Measurements from ENCODE around the gene GSE1. TPM values are rescaled to one million over a fixed set of nuclear protein-coding genes. Genes with fewer than 3 reads are reported as not detected.

Gene GSE1
- total RNA-seq, 1 experiment from 2014 or later = 124 TPM

DNA sequence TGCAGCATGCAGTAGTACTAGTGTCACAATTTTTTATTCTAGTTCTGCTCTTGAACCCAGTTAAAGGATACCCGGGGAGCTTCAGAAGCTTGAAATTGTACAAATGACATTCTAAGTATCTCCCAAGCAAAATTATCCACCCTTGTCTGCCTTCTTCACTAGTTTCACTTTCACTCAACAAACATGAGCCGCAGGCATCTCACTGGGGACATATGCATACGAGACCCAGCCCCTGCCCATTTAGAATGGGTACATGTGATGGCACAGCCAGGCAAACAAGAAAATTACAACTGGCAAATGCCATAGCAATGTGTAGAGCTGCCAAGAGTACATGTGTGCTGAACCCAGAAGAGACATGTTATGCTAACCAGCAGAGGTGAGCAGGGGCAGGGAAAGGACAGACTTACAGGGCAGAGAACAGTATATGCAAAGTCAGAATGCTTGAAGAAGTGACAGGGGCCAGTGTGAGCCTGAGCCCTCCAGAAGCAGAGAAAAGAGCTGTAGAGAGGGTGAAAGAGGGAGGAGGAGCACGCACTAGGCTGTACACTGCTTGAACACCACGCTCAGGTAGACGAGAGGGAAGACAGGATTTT, 67.3 kb downstream of the GSE1 start:
- DNase-seq (ENCODE audit: low spot score) = no peak
- ChIA-PET CTCF (no interaction called here), POLR2A (no interaction called here)
- TF ChIP-seq, protein P1, sequence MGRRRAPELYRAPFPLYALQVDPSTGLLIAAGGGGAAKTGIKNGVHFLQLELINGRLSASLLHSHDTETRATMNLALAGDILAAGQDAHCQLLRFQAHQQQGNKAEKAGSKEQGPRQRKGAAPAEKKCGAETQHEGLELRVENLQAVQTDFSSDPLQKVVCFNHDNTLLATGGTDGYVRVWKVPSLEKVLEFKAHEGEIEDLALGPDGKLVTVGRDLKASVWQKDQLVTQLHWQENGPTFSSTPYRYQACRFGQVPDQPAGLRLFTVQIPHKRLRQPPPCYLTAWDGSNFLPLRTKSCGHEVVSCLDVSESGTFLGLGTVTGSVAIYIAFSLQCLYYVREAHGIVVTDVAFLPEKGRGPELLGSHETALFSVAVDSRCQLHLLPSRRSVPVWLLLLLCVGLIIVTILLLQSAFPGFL (CRISPR knock-in tag; IDR thresholded peaks at IDR 0.05; ENCODE audit: borderline replicate concordance) = no peak
- H3K9me3 Mint-ChIP-seq = no peaks in the 10 kb centered on the region
- H3K4me3 Mint-ChIP-seq = no peak overlapping the region
- H3K27me3 Mint-ChIP-seq (ENCODE audit: low read depth) = no peaks in the 10 kb centered on the region
- H3K27ac Mint-ChIP-seq = no peak overlapping the region
- peaks cover 38% of the 10 kb centered on the region for H3K36me3 Mint-ChIP-seq
- no peak for ATAC-seq
- peaks cover 2% of the 10 kb centered on the region; the same call in 1 of the 2 replicates for H3K4me1 Mint-ChIP-seq

DNA sequence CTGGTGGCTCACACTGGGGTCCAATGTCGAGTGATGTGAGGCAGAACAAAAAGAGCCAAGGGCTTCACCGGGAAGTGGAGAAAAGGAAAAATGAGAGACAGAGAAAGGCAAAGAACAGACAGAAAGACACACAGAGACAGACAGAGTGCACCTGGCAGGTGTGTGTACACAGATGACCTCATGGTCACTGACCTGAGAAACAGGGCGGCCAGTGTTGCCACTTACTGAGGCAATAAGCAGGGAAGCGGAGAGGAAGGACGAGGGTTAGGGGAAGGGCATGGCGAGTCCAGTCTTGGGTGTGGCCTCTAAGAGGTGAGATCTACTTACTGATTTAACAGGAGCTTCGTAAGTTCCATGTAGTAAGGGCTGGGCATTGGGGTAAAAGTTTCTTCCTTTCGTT, 68.1 kb downstream of the GSE1 start:
- CTCF ChIA-PET = interaction anchor here (0.6 kb wide), 1 partner anchor 25 kb away, joined by 3 read pairs; no protein-coding TSS in a partner anchor

DNA sequence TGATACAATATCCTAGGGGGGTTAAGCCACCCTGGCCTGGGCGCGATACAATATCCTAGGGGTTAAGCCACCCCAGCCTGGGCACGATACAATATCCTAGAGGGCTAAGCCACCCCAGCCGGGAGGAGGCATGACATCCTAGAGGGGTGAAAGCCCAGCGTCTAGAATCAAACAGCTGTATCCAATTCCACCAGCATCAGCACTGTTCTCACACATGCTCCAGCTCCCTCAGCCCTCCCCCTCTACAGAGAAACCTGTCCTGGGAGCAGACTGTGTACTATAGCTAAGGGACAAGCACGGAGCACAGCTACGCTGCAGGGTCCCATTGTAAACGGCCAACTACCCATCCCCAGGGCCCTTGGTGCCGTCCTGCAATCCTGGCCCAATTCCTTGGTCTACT, 69.4 kb downstream of the GSE1 start:
- H3K27ac Mint-ChIP-seq = no peak overlapping the region
- TF ChIP-seq, protein P2, sequence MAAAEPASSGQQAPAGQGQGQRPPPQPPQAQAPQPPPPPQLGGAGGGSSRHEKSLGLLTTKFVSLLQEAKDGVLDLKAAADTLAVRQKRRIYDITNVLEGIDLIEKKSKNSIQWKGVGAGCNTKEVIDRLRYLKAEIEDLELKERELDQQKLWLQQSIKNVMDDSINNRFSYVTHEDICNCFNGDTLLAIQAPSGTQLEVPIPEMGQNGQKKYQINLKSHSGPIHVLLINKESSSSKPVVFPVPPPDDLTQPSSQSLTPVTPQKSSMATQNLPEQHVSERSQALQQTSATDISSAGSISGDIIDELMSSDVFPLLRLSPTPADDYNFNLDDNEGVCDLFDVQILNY (CRISPR knock-in tag; IDR thresholded peaks at IDR 0.05) = no peak
- TF ChIP-seq, protein P3, sequence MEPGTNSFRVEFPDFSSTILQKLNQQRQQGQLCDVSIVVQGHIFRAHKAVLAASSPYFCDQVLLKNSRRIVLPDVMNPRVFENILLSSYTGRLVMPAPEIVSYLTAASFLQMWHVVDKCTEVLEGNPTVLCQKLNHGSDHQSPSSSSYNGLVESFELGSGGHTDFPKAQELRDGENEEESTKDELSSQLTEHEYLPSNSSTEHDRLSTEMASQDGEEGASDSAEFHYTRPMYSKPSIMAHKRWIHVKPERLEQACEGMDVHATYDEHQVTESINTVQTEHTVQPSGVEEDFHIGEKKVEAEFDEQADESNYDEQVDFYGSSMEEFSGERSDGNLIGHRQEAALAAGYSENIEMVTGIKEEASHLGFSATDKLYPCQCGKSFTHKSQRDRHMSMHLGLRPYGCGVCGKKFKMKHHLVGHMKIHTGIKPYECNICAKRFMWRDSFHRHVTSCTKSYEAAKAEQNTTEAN (CRISPR knock-in tag; IDR thresholded peaks at IDR 0.05) = no peak
- TF ChIP-seq, protein P4, sequence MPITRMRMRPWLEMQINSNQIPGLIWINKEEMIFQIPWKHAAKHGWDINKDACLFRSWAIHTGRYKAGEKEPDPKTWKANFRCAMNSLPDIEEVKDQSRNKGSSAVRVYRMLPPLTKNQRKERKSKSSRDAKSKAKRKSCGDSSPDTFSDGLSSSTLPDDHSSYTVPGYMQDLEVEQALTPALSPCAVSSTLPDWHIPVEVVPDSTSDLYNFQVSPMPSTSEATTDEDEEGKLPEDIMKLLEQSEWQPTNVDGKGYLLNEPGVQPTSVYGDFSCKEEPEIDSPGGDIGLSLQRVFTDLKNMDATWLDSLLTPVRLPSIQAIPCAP (CRISPR knock-in tag; IDR thresholded peaks at IDR 0.05) = no peak
- TF ChIP-seq, protein P5, sequence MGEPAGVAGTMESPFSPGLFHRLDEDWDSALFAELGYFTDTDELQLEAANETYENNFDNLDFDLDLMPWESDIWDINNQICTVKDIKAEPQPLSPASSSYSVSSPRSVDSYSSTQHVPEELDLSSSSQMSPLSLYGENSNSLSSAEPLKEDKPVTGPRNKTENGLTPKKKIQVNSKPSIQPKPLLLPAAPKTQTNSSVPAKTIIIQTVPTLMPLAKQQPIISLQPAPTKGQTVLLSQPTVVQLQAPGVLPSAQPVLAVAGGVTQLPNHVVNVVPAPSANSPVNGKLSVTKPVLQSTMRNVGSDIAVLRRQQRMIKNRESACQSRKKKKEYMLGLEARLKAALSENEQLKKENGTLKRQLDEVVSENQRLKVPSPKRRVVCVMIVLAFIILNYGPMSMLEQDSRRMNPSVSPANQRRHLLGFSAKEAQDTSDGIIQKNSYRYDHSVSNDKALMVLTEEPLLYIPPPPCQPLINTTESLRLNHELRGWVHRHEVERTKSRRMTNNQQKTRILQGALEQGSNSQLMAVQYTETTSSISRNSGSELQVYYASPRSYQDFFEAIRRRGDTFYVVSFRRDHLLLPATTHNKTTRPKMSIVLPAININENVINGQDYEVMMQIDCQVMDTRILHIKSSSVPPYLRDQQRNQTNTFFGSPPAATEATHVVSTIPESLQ (CRISPR knock-in tag; IDR thresholded peaks at IDR 0.05) = no peak

More for the DNA sequence above, 68.1 kb downstream of the GSE1 start:
- no peak overlapping the region for H3K4me3 Mint-ChIP-seq
- no peak for DNase-seq (ENCODE audit: low spot score)
- POLR2A ChIA-PET = no interaction called here
- H3K4me1 Mint-ChIP-seq = peaks cover 2% of the 10 kb centered on the region; the same call in 1 of the 2 replicates
- no peak for ATAC-seq
- no peaks in the 10 kb centered on the region for H3K27me3 Mint-ChIP-seq (ENCODE audit: low read depth)
- no peaks in the 10 kb centered on the region for H3K9me3 Mint-ChIP-seq
- peaks cover 35% of the 10 kb centered on the region for H3K36me3 Mint-ChIP-seq
- H3K27ac Mint-ChIP-seq = no peak overlapping the region
- TF ChIP-seq IRF2 (CRISPR knock-in tag; IDR thresholded peaks at IDR 0.05; ENCODE audit: borderline replicate concordance, low read depth) (no peak), RELA (CRISPR knock-in tag; IDR thresholded peaks at IDR 0.05; ENCODE audit: borderline replicate concordance) (no peak), TEAD4 (CRISPR knock-in tag; IDR thresholded peaks at IDR 0.05) (no peak), TCF7 (CRISPR knock-in tag; IDR thresholded peaks at IDR 0.05; ENCODE audit: low read depth) (no peak), ZNF138 (CRISPR knock-in tag; conservative IDR thresholded peaks at IDR 0.05) (no peak), ZNF416 (CRISPR knock-in tag; IDR thresholded peaks at IDR 0.05) (no peak), SOX15 (CRISPR knock-in tag; IDR thresholded peaks at IDR 0.05) (no peak), PRRX2 (CRISPR knock-in tag; IDR thresholded peaks at IDR 0.05) (no peak), NR2C2 (CRISPR knock-in tag; IDR thresholded peaks at IDR 0.05) (no peak), ZNF219 (CRISPR knock-in tag; IDR thresholded peaks at IDR 0.05; ENCODE audit: borderline replicate concordance) (no peak), EMX1 (CRISPR knock-in tag; IDR thresholded peaks at IDR 0.05) (no peak)
- TF ChIP-seq, protein P6, sequence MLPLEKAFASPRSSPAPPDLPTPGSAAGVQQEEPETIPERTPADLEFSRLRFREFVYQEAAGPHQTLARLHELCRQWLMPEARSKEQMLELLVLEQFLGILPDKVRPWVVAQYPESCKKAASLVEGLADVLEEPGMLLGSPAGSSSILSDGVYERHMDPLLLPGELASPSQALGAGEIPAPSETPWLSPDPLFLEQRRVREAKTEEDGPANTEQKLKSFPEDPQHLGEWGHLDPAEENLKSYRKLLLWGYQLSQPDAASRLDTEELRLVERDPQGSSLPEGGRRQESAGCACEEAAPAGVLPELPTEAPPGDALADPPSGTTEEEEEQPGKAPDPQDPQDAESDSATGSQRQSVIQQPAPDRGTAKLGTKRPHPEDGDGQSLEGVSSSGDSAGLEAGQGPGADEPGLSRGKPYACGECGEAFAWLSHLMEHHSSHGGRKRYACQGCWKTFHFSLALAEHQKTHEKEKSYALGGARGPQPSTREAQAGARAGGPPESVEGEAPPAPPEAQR (CRISPR knock-in tag; IDR thresholded peaks at IDR 0.05) = no peak
- TF ChIP-seq, protein P5 (CRISPR knock-in tag; IDR thresholded peaks at IDR 0.05) = no peak
- TF ChIP-seq, protein P7, sequence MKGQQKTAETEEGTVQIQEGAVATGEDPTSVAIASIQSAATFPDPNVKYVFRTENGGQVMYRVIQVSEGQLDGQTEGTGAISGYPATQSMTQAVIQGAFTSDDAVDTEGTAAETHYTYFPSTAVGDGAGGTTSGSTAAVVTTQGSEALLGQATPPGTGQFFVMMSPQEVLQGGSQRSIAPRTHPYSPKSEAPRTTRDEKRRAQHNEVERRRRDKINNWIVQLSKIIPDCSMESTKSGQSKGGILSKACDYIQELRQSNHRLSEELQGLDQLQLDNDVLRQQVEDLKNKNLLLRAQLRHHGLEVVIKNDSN (CRISPR knock-in tag; IDR thresholded peaks at IDR 0.05) = no peak
- TF ChIP-seq, protein P2 (CRISPR knock-in tag; IDR thresholded peaks at IDR 0.05) = no peak

More for the DNA sequence above, 69.4 kb downstream of the GSE1 start:
- no peak for DNase-seq (ENCODE audit: low spot score)
- H3K4me1 Mint-ChIP-seq = peaks cover 8% of the 10 kb centered on the region
- H3K4me3 Mint-ChIP-seq = no peak overlapping the region
- no peak; the same call in 1 of the 2 replicates for ATAC-seq
- H3K27me3 Mint-ChIP-seq (ENCODE audit: low read depth) = no peaks in the 10 kb centered on the region
- peaks cover 38% of the 10 kb centered on the region for H3K36me3 Mint-ChIP-seq
- POLR2A ChIA-PET = no interaction called here
- H3K9me3 Mint-ChIP-seq = no peaks in the 10 kb centered on the region
- CTCF ChIA-PET = interaction anchor here (0.9 to 1.7 kb wide), 5 partner anchors 16 to 266 kb away, joined by 4 to 10 read pairs (median 5); no protein-coding TSS in a partner anchor
